Measurements from ENCODE around the gene TFDP1. TPM values are rescaled to one million over a fixed set of nuclear protein-coding genes. Genes with fewer than 3 reads are reported as not detected.

TFDP1 gene, protein sequence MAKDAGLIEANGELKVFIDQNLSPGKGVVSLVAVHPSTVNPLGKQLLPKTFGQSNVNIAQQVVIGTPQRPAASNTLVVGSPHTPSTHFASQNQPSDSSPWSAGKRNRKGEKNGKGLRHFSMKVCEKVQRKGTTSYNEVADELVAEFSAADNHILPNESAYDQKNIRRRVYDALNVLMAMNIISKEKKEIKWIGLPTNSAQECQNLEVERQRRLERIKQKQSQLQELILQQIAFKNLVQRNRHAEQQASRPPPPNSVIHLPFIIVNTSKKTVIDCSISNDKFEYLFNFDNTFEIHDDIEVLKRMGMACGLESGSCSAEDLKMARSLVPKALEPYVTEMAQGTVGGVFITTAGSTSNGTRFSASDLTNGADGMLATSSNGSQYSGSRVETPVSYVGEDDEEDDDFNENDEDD
- total RNA-seq (2014; rRNA removed; shearing (Covaris generic)) = 62.2 and 78.2 TPM in 2 replicates

GRCh38 chr13:113584205-113584869, at the start of gene TFDP1:
Gene TFDP1 (plus strand): TSS chr13:113584753. CDS start chr13:113585838, 1,085 bp downstream.
- DNase-seq = peak; percentile 98
- peaks cover 6% of the 10 kb centered on the region for H3K36me3 ChIP-seq (replicated peaks; ENCODE audit: control insufficient read depth, insufficient read depth, low read length)
- H3K27me3 ChIP-seq (ENCODE audit: control insufficient read depth, insufficient read depth, low read length) = no peaks in the 10 kb centered on the region
- H3K4me3 ChIP-seq (ENCODE audit: insufficient read depth, low read depth, low read length) = peak within 1 kb of the TSS; percentile 61

DNA sequence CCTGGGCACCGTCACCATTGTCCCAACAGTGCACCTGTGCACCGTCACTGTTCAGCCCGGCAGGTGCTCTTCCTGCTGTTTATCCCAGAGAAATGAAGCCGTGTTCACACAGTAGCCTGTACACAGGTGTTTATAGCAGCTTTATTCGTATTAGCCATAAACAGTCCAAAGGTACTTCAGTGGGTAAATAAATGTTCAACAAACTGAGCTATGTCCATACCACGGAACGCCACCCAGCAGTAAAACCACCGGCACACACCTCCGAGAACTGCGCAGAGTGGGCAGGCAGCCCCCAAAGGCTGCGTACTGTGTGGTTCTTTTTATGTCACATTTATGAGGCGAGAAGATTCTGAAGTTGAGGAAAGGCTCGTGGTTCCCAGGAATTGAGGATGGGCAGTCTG, 49.2 kb upstream of the TFDP1 start:
- Histone ChIP-seq H3K27me3 (ENCODE audit: control insufficient read depth, insufficient read depth, low read length) (no peaks in the 10 kb centered on the region), H3K36me3 (replicated peaks; ENCODE audit: control insufficient read depth, insufficient read depth, low read length) (peaks cover 4% of the 10 kb centered on the region), H3K4me3 (ENCODE audit: insufficient read depth, low read depth, low read length) (no peak overlapping the region)
- DNase-seq = no peak

DNA sequence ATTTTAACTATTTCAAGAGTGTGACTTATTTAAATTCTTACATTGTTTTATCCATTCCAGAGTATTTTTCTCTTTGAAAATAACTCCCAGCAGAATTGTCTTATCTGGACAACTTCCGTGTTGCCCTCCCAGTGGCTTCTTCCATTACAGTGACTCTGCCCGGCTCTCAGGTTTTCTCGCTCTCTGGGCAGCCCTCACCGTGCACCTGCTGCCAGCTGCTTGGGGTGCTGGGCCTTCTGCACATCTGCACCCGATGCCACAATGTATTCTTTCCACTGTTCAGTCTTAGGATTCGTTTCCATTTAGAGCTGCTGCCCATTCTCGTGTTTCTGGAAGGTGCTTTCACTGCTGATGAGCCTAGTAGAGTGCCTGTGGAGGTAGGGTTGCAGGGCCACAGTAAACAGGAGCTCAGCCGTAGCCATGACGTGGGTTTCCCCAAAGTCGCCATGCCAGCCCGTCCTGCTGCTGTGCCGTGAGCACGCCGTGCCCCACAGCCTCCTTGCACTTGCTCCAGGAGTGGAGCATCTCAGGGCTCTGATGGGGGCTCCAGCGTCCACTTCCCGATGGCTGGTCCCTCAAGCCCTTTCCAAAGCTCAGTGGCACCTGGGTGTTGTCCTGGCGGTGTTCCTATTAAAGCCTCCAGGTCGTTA, 48.0 kb upstream of the TFDP1 start:
- peak; percentile 43 for DNase-seq
- Histone ChIP-seq H3K27me3 (ENCODE audit: control insufficient read depth, insufficient read depth, low read length) (no peaks in the 10 kb centered on the region), H3K36me3 (replicated peaks; ENCODE audit: control insufficient read depth, insufficient read depth, low read length) (peaks cover 3% of the 10 kb centered on the region), H3K4me3 (ENCODE audit: insufficient read depth, low read depth, low read length) (no peak overlapping the region)

GRCh38 chr13:113537205-113537604, 47.3 kb upstream of the TFDP1 start:
- Histone ChIP-seq H3K36me3 (replicated peaks; ENCODE audit: control insufficient read depth, insufficient read depth, low read length) (peaks cover 1% of the 10 kb centered on the region), H3K27me3 (ENCODE audit: control insufficient read depth, insufficient read depth, low read length) (no peaks in the 10 kb centered on the region), H3K4me3 (ENCODE audit: insufficient read depth, low read depth, low read length) (no peak overlapping the region)
- DNase-seq = peak; percentile 43

GRCh38 chr13:113537909-113538688, 46.5 kb upstream of the TFDP1 start:
- peaks cover 1% of the 10 kb centered on the region for H3K36me3 ChIP-seq (replicated peaks; ENCODE audit: control insufficient read depth, insufficient read depth, low read length)
- H3K4me3 ChIP-seq (ENCODE audit: insufficient read depth, low read depth, low read length) = no peak overlapping the region
- no peaks in the 10 kb centered on the region for H3K27me3 ChIP-seq (ENCODE audit: control insufficient read depth, insufficient read depth, low read length)
- peak; percentile 35 for DNase-seq

DNA sequence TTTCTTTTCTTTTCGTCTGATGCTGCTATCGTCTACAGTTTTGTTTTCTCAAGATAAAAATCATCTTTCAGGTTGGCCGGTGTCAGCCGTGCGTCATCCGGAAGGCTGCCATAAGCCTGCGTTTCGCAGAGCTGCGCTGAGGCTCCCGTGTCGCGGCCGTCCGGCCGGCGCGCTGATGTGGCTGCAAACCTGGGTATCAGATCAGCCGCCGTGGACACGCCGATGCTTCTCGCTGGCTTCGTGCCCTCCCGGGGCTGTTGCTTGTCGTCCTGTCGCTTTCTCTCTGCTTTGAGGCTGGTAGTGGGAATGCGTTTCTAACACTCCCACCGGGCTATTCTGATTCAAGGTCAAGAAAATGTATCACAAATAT, 45.9 kb upstream of the TFDP1 start:
- no peak overlapping the region for H3K4me3 ChIP-seq (ENCODE audit: insufficient read depth, low read depth, low read length)
- peak; percentile 39 for DNase-seq
- H3K36me3 ChIP-seq (replicated peaks; ENCODE audit: control insufficient read depth, insufficient read depth, low read length) = peaks cover 1% of the 10 kb centered on the region
- H3K27me3 ChIP-seq (ENCODE audit: control insufficient read depth, insufficient read depth, low read length) = no peaks in the 10 kb centered on the region

GRCh38 chr13:113539176-113539575, 45.4 kb upstream of the TFDP1 start:
- Histone ChIP-seq H3K36me3 (replicated peaks; ENCODE audit: control insufficient read depth, insufficient read depth, low read length) (peaks cover 1% of the 10 kb centered on the region), H3K27me3 (ENCODE audit: control insufficient read depth, insufficient read depth, low read length) (no peaks in the 10 kb centered on the region), H3K4me3 (ENCODE audit: insufficient read depth, low read depth, low read length) (no peak overlapping the region)
- DNase-seq = peak; percentile 32

DNA sequence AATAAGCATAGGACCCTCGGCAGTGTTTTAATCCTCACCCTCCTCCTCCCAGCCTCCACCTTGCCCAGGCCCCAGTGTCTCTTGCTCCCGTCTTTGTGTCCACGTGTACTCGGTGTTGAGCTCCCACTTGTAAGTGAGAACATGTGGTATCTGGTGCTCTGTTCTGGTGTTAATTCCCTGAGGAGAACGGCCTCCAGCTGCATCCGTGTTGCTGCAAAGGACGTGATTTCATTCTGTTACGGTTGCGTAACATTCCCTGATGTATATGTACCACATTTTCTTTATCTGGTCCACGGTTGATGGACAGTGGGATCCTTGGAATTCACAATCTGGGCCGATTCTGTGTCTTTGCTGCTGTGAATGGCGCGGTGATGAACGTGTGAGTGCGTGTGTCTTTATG, 44.7 kb upstream of the TFDP1 start:
- Histone ChIP-seq H3K27me3 (ENCODE audit: control insufficient read depth, insufficient read depth, low read length) (no peaks in the 10 kb centered on the region), H3K4me3 (ENCODE audit: insufficient read depth, low read depth, low read length) (no peak overlapping the region), H3K36me3 (replicated peaks; ENCODE audit: control insufficient read depth, insufficient read depth, low read length) (no peaks in the 10 kb centered on the region; the same call in none of the 2 replicates)
- DNase-seq = no peak

- Histone ChIP-seq H3K27me3 (ENCODE audit: control insufficient read depth, insufficient read depth, low read length) (no peaks in the 10 kb centered on the region), H3K4me3 (ENCODE audit: insufficient read depth, low read depth, low read length) (no peak overlapping the region), H3K36me3 (replicated peaks; ENCODE audit: control insufficient read depth, insufficient read depth, low read length) (no peaks in the 10 kb centered on the region; the same call in none of the 2 replicates)
- DNase-seq = no peak
Observed at GRCh38 chr13:113540523-113540922, 44.0 kb upstream of the TFDP1 start.

DNA sequence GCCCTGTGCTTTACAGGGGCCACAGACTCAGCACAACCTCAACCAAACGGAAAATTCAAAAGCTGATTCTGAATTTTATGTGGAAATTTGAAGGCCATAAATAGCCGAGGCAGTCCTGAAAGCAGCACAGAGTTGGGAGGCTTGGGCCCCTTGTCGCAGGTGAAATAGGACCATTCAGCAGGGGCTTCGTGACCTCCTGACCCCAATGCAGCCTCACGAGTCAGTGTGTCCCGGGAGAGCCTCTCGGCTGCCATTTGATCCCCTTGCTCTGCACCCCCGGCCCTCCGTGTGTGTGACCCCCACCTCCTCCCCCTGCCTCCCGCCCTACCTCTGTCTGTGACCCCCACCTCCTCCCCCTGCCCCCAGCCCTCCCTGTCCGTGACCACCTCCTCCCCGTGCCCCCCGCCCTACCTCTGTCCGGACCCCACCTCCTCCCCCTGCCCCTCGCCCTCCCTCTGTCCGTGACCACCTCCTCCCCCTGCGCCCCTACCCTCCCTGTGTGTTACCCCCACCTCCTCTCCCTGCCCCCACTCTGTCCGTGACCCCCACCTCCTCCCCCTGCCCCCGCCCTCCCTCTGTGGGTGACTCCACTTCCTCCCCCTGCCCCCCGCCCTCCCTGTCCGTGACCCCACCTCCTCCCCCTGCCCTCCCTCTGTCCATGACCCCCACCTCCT, 41.7 kb upstream of the TFDP1 start:
- H3K4me3 ChIP-seq (ENCODE audit: insufficient read depth, low read depth, low read length) = no peak overlapping the region
- H3K36me3 ChIP-seq (replicated peaks; ENCODE audit: control insufficient read depth, insufficient read depth, low read length) = no peaks in the 10 kb centered on the region; the same call in 1 of the 2 replicates
- H3K27me3 ChIP-seq (ENCODE audit: control insufficient read depth, insufficient read depth, low read length) = no peaks in the 10 kb centered on the region
- DNase-seq = peak; percentile 75

DNA sequence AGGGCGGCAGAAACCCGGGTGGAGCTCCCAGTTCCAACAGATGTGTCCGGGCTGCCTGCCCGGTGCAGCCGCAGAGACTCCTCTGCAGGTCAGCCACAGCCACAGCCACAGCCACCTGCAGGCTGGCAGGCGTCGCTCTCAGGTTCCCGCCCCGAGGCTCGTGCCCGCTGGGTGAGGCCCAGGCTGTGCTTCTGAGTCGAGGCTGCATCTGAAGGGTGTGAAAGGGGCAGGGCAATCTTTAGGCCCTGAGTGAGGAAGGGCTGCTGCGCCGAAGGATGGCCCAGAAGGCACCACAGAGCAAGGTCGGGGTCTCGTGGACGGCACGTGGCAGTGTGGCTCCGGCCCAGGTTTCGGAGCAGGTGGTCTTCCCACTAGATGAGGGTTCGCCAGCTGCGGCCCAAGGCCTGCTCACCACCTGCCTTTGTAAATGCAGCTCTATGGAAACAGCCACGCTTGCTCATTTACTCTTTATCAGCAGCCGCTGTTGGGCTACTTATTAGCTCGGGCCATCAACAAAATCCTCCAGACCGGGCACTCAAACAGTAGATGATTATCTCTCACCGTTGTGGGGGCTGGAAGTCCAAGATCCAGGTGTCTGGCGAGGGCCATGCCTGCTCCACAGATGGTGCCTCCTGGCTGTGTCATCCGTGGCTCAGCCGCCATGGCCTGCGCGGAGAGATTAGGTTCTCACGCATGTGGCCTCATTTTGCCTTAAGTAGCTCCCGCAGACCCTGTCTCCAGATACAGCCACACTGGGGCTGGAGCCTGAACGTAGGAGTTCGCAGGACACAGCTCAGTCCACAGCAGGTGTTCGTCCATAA, 40.3 kb upstream of the TFDP1 start:
- H3K4me3 ChIP-seq (ENCODE audit: insufficient read depth, low read depth, low read length) = no peak overlapping the region
- peak; percentile 36 for DNase-seq

DNA sequence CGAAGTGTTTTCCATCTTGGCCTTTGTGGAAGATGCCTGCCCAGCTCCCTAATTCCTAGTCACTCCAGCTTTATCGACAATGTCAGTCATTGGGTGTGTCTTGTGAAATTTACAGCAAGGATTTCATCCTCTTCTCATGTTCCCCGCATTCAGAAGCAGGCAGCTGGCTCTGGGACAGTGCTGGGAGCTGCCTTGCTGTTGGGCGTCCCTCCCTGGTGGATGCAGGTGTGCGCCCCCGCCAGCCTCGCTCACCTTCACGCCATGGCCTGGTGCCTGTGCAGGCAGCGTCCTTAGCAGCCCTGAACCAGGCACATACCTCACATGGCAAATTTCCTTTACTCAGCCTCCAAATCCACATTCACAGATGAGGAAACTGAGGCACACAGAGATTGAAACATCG, 39.7 kb upstream of the TFDP1 start:
- Histone ChIP-seq H3K27me3 (ENCODE audit: control insufficient read depth, insufficient read depth, low read length) (no peaks in the 10 kb centered on the region), H3K4me3 (ENCODE audit: insufficient read depth, low read depth, low read length) (no peak overlapping the region), H3K36me3 (replicated peaks; ENCODE audit: control insufficient read depth, insufficient read depth, low read length) (no peaks in the 10 kb centered on the region; the same call in none of the 2 replicates)
- peak; percentile 31 for DNase-seq

More for the DNA sequence above, 40.3 kb upstream of the TFDP1 start:
- Histone ChIP-seq H3K27me3 (ENCODE audit: control insufficient read depth, insufficient read depth, low read length) (no peaks in the 10 kb centered on the region), H3K36me3 (replicated peaks; ENCODE audit: control insufficient read depth, insufficient read depth, low read length) (no peaks in the 10 kb centered on the region; the same call in none of the 2 replicates)

GRCh38 chr13:113545455-113545930, 39.1 kb upstream of the TFDP1 start:
- peak; percentile 51 for DNase-seq
- Histone ChIP-seq H3K36me3 (replicated peaks; ENCODE audit: control insufficient read depth, insufficient read depth, low read length) (no peaks in the 10 kb centered on the region; the same call in none of the 2 replicates), H3K4me3 (ENCODE audit: insufficient read depth, low read depth, low read length) (no peak overlapping the region), H3K27me3 (ENCODE audit: control insufficient read depth, insufficient read depth, low read length) (no peaks in the 10 kb centered on the region)

Measured in H7 (cell line).